ENCODE data around the gene PLOD2.

Gene PLOD2

DNA sequence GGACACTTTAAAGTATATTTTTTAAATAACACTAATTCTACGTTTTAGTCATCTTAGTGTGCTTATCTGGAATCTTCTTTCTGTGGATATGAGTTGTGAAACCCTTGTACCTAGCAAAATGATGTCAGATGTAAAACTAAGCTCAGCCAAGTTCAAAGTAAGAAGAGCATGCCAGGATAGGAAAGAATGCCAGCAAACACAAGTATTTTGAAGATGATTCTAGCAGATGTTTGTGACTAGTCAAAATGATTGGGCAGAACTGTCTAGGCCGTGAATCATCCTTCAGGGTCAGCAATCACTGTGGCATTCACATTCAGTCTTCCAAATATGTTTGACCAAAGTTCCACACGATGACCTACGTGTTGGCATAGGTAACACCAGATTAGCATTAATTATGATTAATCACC is 5.4 kb upstream of the PLOD2 start:
- DNase-seq (ENCODE audit: low spot score), result no peak

DNA sequence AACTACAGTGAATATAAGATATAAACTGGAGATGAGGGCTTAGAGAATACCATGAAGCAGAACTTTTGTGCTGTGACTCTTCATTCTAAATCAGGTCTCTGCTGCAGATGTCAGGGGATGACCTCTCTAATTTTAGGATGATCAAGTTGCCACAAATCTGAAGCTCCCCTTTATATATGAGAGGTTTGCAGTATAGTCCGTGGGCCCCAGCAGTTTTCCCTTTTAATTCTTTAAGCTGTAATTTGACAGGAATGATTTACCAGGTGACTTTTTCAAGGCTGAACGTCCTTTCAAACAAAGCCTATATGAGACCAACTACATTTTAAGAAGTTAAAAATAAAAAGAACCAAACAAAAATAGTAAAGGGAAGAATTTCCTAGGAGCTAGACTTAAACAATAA is 4.9 kb upstream of the PLOD2 start:
- DNase-seq (ENCODE audit: low spot score), result no peak

DNA sequence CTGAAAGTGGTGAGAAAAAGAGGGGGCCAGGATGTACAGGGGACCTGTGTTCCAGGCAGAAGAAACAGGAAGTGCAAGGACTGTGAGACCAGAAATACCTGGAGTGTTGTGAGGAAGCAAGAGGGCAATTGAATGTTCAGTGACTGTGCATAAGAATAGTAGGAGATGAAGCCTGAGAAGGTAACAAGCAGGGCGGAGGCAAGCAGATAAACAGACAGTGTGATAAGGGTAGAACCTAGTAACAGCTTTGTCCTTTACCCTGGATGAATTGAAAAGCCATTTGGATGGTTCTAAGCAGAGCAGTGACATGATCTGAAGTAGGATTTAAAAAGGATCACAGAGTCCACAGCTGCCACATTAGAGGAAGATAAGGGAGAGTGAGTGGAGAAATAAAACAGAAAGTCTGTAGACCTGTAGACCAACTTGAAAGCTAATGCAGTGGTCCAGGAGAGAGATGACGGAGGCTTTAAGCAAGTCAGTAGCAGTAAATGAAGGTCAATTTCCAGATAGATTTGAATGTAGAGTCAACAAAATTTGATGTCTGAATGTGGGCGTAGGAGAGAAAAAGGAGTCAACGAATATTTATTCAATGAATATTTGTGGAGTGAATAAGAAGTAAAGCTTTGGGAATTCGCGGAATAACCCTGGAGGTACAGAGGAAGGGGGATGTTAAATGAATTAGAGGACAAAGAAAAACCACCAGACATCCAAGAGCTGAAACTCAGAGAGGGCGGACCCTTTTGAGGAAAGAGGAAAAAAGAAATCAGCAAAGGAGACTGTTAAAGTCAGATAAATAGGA is 4.2 kb upstream of the PLOD2 start:
- DNase-seq (ENCODE audit: low spot score), result no peak

DNA sequence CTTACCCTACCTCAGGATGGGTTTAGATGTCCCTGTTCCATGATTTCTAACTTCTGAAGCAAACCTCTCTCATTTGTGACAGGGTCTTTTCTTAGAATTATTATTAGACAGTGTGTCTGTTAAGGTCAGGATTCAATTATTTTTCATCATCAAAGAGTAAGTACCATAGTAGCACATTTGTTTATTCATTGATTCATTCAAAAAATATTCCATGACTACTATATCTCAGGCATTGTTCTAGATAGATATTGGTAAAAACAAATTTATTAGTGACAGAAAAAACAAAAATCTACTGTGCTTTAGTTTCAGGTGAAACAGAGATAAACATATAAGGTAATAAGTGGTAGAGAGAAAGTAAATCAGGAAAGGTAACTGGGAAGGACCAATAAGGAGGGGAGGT is 3.5 kb upstream of the PLOD2 start:
- no peak for DNase-seq (ENCODE audit: low spot score)

DNA sequence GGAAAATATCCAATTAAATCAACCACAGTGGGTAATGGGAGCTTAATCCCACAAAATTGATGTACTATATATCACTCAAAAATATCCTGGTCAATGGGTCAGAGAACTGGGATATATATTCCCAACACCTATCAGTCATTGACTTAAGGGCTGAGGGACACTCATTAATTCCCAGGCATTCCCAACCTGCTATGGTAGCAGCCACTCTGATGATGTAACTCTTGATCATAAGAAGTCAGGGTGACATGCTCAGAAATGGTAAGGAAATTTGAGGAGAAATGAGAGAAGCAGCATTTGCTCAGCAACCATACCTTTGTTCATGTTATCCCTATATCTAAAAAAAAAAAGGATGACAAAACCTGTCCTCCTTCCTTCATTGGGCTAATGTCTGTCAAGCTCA is 3.1 kb upstream of the PLOD2 start:
- no peak for DNase-seq (ENCODE audit: low spot score)

DNA sequence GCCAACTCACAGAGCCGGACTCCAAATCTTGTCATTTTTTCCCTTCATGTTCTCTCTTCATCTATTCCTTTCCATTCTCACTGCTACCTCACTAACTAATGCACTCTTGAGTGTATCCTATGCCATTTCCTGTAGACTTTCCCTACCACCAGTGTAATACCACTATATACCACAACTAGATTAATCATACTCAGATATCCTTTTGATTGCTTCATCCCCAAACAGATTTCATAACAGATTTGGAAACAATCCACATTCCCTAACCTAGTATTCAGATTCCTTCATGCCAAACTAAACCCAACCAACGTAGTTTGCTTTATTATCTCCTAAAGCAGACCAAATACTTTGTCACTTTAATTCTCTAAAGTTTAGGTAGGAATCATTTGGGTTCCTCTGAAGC is 2.6 kb upstream of the PLOD2 start:
- DNase-seq (ENCODE audit: low spot score), result no peak

DNA sequence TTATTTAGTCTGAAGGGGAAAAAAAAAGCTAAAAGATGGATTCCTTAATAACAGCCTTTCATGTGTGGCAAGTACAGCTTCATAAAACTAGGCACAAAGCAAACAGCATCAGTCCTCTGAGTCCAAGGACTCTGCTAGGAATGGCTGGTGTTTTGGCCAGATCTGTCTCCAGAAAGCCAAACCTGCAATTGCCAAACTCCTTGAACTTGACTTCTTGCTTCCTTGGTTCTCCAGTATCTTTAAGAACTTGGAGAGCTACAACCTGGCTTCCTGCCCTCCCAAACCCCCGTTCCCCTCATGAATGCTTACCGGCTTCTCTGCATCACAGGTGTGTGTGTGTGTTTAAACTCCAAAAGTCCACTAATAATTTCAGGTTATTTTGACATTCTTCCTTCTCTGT is 1.6 kb upstream of the PLOD2 start:
- no peak for DNase-seq (ENCODE audit: low spot score)

DNA sequence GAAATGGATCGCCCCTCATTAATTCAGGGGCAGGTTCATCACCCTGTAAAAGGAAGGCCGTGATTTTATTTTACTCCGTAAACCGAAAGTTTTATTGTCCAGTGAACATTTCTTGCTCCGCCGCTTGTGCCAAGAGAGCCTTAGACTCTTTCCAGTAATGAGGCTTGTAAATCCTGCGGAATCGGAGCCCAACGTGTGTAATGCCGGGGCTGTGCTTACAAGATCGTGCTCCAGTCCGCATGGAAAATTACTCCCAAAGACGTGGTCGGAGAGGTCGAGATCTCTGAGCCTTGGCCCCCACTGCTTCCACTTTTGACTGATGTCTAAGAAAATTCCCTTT is 649 bp upstream of the PLOD2 start:
- DNase-seq (ENCODE audit: low spot score), result no peak

DNA sequence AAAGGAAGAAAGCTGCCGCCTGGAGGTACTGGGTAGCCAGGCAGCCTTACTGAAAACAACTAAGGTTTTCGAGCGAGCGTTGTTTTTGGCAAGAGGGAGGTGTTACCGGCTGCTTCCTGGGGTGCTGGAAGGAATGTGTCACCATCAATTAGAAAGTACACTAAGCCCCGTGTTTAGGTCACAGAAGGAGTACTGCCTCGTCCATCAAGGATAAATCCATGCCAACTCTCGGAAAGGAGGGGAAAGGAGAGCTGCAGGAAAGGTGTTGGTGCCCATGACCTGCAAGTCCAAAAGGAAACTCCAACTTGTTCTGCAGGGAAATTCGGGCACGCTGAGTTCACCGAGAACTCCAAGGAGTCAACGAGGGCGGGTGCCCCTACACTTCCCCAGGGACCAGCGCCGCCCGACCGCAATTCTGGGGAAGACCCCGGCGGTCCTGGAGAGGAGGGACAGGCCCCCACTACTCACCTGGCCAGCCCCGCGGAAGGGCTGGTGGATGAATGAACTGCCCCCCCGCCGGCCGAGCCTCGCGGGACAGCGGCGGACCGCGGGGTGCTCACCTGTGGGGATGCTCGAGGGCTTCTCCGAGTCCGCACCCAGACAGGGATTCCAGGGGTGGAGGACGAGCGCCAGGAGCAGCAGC is 542 bp downstream of the PLOD2 start:
- DNase-seq (ENCODE audit: low spot score), result no peak

DNA sequence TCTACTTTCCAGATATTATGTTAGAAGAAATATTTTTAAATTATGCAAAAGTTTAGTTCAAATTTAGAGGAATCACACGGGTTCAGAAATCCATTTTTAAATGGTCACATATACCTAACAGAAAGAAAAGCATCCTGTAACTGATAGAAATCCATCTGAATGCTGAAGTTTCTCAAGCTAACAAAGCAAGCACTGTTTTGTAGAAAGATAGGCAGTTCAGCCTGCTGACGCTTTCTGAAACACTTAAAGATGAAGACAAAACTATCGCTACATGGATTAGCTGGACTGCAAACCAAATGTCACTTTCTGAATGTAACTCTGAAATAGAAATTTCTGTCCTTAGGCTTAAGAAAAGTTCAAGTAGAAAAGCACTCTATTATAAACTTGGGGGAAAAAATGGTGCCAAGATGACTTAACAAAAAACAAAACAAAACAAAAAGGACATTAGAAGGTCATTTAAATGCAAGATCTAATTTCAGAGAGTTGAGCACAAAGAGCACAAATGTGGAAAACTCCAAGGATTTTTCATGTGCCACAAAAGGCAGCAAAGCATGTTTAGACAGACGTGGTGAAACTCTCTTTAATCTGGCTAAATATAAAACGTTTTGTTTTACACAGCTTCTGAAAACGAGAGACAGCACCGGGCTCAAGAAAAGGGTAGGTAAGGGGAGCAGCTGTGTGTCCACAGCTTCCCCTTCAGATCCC is 1.2 kb downstream of the PLOD2 start:
- no peak for DNase-seq (ENCODE audit: low spot score)

DNA sequence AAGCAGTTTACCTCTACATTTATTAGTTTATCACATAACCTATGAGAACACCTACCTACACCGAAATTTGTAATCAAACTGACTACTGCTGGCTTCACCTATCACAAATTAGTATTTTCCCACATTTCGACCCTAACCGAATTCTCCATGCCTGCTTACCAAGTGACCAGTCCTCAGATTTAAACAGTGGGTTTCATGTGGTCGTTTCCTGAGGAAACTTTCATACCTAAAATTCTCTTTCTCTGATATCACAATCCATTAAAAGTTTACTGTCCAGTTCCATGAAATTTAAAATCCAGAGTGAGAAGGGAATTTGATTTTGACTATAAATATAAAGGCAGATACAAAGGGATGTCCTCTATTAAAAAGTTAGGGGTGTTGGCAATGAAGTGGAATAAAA is 1.9 kb downstream of the PLOD2 start:
- no peak for DNase-seq (ENCODE audit: low spot score)

DNA sequence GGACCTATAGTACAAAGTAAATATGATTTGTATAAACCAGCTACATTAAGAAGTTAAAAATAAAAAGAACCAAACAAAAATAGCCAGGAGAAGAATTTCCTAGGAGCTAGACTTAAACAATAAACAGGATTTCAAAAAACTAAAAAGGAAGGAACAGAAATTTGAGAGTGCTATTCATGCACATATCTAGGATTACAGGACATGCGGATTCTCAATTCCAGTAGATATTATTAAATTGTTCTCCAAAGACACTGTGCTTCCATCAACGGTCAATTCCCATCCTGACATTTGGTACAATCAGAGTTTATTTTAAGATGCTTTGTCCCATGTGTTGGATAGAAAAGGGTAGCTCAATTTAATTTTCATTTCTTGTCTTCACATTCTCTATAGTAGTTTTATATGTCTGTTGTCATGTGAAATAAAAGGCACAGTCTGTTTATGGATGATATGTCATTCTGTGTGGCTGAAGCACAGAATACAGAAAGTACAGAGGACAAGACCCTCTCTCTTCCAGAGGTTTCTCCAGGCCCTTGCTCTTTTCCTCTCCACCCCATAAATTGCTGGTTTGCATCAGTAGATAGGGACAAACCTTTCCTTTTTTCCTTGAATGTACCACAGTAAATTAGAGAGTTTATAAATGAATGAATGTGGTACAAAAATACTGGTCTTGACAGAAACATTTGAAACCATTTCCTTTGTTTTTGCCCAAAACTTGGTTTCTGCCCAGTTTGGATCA is 3.5 kb downstream of the PLOD2 start:
- no peak for DNase-seq (ENCODE audit: low spot score)

DNA sequence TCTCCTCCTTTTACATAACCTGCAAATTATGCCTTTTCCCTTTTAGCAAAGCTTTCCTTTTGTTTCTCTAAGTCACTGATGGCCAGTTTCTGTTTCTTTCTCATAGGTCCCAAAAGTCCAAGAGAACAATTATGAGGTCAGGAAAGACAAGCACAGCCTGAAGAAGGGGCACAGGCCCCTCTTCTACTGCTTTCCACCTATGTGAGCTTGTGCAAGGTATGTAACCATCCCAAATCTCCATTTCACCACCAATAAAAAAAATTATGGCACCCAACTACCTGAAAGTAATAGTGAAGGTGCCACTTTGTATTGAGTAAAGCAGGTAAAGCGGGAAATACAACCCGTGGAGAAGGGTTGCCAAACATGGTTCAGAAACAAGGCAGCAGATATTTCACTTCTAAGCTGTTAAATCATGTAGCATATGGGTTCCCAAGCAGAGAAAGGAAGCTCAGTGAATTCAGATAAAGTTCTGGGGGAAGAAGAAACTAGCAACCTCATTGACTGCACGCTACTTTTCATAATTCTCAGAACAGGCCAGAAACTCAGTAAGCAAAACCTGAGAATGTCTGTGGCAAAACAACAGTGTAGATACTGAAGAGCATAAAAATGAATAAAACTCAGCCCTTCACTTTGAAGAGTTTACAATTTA is 4.2 kb downstream of the PLOD2 start:
- no peak for DNase-seq (ENCODE audit: low spot score)

DNA sequence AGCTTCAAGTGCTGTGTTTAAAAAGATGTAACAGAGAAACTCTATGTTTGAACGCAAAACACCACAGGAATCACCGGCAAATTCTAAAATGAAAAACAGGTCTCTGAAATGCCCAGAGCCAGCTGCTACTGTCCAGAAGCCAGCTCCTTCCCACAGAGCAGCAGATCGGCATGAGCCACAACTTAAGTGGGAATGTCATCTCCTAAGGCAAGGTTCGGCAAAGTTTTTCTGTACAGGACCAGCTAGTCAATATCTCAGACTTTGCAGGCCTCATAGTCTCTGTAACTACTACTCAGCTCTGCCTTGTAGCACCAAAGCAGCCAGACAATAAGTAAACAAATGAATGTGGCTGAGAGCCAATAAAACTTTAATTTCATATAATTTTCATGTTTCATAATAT is 4.9 kb downstream of the PLOD2 start:
- DNase-seq (ENCODE audit: low spot score), result no peak

DNA sequence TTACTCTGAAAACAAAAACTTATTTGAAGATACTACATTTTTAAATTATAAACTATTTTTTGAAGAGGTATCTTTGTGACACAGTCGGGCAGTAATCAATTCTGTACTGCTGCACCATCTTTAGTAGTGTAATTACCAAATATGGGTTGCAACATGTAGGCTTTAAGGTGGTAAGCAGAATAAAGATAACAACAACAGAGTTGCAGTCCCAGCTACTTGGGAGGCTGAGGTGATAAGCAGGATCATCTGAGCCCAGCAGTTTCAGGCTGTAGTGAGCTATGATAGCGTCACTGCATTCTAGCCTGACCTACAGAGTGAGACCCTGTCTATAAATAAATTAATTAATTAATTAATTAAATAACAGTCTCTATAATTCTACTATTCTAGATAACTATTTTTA is 6.0 kb downstream of the PLOD2 start:
- DNase-seq (ENCODE audit: low spot score), result no peak

DNA sequence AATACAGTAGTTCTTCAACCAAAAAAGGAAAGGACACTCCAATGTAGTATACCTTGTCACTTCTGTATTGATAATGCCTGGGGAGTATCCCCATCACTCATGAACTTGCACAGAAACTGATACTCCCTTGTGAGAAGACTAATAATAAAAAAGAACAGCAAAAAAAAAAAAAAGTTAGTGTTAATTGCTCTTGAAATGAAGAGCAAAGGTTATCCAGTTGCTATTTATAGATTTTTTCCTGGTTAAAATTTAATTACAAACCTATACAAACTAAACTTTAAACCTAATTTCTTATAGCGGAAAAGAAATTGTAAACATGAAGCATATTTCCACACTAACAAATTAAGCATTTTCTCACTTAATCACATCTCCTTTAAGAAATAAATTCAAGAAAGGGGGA is 6.7 kb downstream of the PLOD2 start:
- DNase-seq (ENCODE audit: low spot score), result no peak

DNA sequence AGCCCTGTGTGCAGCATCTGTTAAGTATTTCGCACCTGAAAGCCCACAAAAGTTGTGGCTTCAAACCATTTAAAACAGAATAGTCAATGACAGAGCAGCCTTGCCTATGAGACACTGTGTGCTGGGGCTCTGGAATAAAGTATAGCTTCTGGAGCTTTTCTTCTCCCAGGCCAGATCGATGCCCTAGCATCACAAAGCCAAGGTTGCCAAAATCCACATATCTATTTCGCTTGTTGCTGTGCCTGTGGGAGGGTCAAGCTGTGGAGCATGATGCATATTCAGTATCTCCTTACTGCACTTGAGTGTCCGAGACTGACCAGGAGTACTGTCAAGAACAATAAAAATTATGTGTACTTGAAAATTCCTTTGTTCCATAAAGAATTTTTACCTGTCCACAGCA is 7.6 kb downstream of the PLOD2 start:
- no peak for DNase-seq (ENCODE audit: low spot score)

DNA sequence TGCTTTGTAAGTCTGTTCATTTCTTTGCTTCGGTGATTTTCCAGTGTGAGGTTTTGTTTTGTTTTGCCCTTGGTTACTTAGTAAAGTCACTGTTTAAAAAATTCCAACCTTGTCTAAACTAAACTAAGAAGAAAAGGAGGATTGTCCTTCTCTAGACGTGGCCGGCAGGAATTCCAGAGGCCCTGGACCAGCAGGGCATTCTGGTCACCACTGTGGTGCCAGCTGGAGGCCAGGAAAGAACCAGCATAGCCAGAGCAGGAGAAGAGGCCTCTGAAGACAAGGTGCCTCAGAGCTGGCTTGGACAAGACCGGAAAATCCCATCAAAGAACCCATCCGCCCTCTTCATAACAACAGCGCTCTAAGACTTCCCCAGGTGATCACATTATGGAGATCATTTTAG is 8.2 kb downstream of the PLOD2 start:
- DNase-seq (ENCODE audit: low spot score), result no peak

DNA sequence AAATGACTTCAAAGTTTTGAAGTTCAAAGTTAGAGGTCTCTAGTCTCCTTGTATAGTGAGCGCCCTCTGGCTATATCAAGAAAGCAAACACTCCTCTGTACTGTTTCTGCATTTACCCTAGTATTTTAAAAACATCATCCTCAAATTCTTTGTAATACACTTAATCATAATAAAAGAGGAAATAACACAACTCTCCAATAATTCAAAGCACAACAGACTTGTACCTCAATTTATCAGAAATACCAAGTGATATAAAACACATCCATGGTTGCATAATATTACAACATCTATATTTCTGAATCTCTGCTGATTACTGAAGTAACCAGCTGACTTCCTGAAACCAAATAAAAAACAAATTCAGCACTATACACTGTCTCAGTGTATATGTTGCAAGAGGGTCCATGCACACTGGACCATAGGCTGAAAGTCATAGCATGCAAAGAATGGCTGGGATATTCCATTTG is 12.5 kb downstream of the PLOD2 start:
- DNase-seq (ENCODE audit: low spot score), result no peak

DNA sequence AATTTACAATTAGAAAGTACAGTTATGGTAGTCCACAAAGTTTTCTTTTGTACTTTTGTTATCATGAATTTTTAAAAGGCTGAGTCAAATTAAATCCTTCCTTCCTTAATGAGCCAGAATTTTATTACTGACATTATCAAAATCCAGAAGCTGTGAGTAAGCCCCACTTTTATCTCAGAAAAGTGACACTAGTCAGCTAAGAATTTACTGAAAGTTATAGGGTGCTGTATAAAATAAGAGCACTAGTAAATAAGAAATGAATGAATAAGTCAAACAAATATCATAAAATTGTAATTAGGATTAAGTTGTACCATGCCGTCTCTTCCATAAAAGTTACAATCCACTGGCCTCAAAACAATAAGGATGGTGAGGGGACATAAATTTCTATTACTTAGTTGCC is 15.3 kb downstream of the PLOD2 start:
- no peak for DNase-seq (ENCODE audit: low spot score)

DNA sequence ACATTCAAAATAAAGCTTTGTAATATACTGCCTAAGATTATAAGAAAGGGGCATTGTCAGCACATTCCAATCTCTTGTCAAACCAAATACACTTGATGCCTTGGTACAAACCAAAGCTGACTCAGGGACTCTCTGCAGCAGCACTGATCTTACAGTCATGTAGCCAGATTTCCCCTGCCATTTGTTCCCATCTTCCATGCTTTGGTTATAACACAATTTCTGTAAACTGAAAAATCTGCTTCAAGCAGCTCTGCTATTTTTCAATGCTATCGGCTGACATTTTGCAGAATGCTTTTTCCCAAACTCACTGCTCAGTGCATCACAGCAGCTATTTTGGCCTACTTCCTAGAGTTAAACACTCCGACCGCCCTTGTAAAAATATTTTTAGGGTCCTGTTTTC is 18.2 kb downstream of the PLOD2 start:
- DNase-seq (ENCODE audit: low spot score), result no peak

DNA sequence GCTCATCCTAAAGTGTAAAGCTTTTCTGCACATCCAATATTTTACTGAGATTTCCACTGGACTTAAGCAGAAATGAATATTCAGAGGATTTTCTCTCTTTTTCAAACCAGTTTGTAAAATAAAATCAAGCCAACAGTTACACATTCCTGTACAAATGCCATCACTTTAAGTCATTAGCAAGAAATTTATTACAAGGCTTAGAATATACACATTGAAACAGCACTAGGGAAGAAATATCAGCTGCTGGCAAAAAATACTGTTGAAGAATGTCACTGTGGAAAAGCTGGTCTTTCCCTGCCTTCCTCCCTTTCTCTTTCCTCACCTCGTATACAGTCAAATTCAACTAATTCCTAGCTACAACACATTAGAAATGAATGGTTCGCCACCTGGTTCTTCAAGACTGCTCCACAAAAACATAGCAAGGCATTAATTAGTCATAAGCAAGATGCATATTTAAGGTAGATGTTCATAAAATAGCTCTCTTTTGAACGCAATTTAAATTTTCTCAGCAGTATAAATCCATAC is 21.3 kb downstream of the PLOD2 start:
- DNase-seq (ENCODE audit: low spot score), result no peak

Data from CD4-positive, alpha-beta T cell treated with Interleukin-15 for 4 hours (primary cell).